Tibial nerve (tissue), 4 donors: Measurements from ENCODE around the gene ALDH4A1. TPM values are rescaled to one million over a fixed set of nuclear protein-coding genes. Genes with fewer than 3 reads are reported as not detected.
"Not testable (repeated sequence)": the region's sequence is repeated elsewhere in the genome, so short reads cannot be mapped to it uniquely, and the experiment has no call there.

ENCODE experiments used
- DNase-seq, 2 donors: peaks; one replicate each; pipeline ENCODE4 v3.0.0-alpha.2; 2019; ENCODE audit warnings: low spot score in 2 of 2
- H3K27ac ChIP-seq, 4 donors: fragments of 200-600 bp; sonication (generic) in 3 of 4; one replicate each; pipeline ENCODE4 v1.5.1; 2017 to 2019; ENCODE audit warnings: mild to moderate bottlenecking in 1 of 4
- H3K27me3 ChIP-seq, 2 donors: fragments of 200-600 bp; sonication (generic) in 1 of 2; one replicate each; pipeline versions ENCODE4 v1.5.1 to v1.6.0; 2017 to 2019
- H3K36me3 ChIP-seq, 3 donors: fragments of 200-600 bp; sonication (generic); one replicate each; pipeline ENCODE4 v1.5.1; 2018 to 2019
- H3K4me1 ChIP-seq, 4 donors: fragments of 200-600 bp; sonication (generic) in 3 of 4; one replicate each; pipeline ENCODE4 v1.5.1; 2017 to 2019
- H3K4me3 ChIP-seq, 4 donors: fragments of 200-600 bp; sonication (generic) in 3 of 4; one replicate each; pipeline ENCODE4 v1.5.1; 2017 to 2019; ENCODE audit warnings: mild to moderate bottlenecking in 1 of 4, moderate library complexity in 1 of 4
- H3K9me3 ChIP-seq, 4 donors: fragments of 200-600 bp; sonication (generic) in 3 of 4; one replicate each; pipeline ENCODE4 v1.5.1; 2017 to 2019
- CTCF ChIP-seq, 5 experiments: fragments of 200-600 bp in 3 of 5; fragments of 450-650 bp in 2 of 5; sonication (generic) in 3 of 5; IDR thresholded peaks; one replicate each; pipeline ENCODE4 v1.5.1; 2016 to 2019; ENCODE audit warnings: antibody characterized with exemption in 5 of 5, mild to moderate bottlenecking in 3 of 5, moderate library complexity in 2 of 5
- EP300 ChIP-seq, 2 donors: sonication (generic); formaldehyde crosslinking; IDR thresholded peaks; one replicate each; pipeline ENCODE4 v1.6.1; 2017; ENCODE audit warnings: antibody characterized with exemption in 2 of 2, mild to moderate bottlenecking in 1 of 2
- POLR2A ChIP-seq, 2 donors: fragments of 450-650 bp; IDR thresholded peaks; one replicate each; pipeline ENCODE4 v1.6.1; 2017; ENCODE audit warnings: antibody characterized with exemption in 2 of 2, mild to moderate bottlenecking in 2 of 2, moderate library complexity in 2 of 2
- WGBS, 2 donors: methylation state at CpG; one replicate each; pipeline ENCODE4 v1.1.5; 2018; 5-methylcytosine and 5-hydroxymethylcytosine counted together
- total RNA-seq, 4 donors: library from RNA; depleted of rRNA; stranded (reverse); fragments of >200 nt; gene quantifications; one replicate each; pipeline ENCODE4 v1.1.0, GENCODE V29; 2016

Gene ALDH4A1
- total RNA-seq, 4 donors from 2014 or later, result 31.2 to 42.0 (median 35.3) TPM

GRCh38 chr1:18854331-18855025, 47.9 kb downstream of the ALDH4A1 start:
- WGBS, 2 donors, result 90% methylated on average over 38 to 46 of the region's 49 CpGs
- no peaks in the 10 kb centered on the region for H3K4me1 ChIP-seq

GRCh38 chr1:18852501-18852900, 49.9 kb downstream of the ALDH4A1 start:
- 47 to 55% methylated on average over 5 to 6 of the region's 6 CpGs for WGBS, 2 donors
- H3K9me3 ChIP-seq, result peaks cover 0 to 4% (median 0%) of the 10 kb centered on the region in 4 donors
- H3K27me3 ChIP-seq, result peaks cover 0 to 9% of the 10 kb centered on the region in 2 donors
- H3K36me3 ChIP-seq, result no peaks in the 10 kb centered on the region
- H3K27ac ChIP-seq, result no peak overlapping the region
- DNase-seq, result no peak
- H3K4me3 ChIP-seq, result no peak overlapping the region
- TF ChIP-seq EP300 (IDR thresholded peaks at IDR 0.05) (no peak), POLR2A (IDR thresholded peaks at IDR 0.05) (no peak), CTCF (IDR thresholded peaks at IDR 0.05) (no peak)
- H3K4me1 ChIP-seq, result no peaks in the 10 kb centered on the region

More at GRCh38 chr1:18854331-18855025, 47.9 kb downstream of the ALDH4A1 start:
- H3K36me3 ChIP-seq, result no peaks in the 10 kb centered on the region
- no peaks in the 10 kb centered on the region for H3K9me3 ChIP-seq
- no peak overlapping the region for H3K4me3 ChIP-seq
- H3K27ac ChIP-seq, result no peak overlapping the region
- DNase-seq, result no peak
- peaks cover 0 to 9% of the 10 kb centered on the region in 2 donors for H3K27me3 ChIP-seq
- TF ChIP-seq POLR2A (IDR thresholded peaks at IDR 0.05) (no peak), CTCF (IDR thresholded peaks at IDR 0.05) (no peak), EP300 (IDR thresholded peaks at IDR 0.05) (no peak)

- 37 to 40% methylated on average over 11 of the region's 11 CpGs for WGBS, 2 donors
- Histone ChIP-seq H3K9me3 (peaks cover 0 to 14% (median 0%) of the 10 kb centered on the region in 4 donors), H3K4me3 (no peak overlapping the region), H3K27me3 (peaks cover 0 to 9% of the 10 kb centered on the region in 2 donors), H3K36me3 (no peaks in the 10 kb centered on the region), H3K27ac (no peak overlapping the region), H3K4me1 (no peaks in the 10 kb centered on the region)
- no peak for DNase-seq
- TF ChIP-seq CTCF (IDR thresholded peaks at IDR 0.05) (no peak), POLR2A (IDR thresholded peaks at IDR 0.05) (no peak), EP300 (IDR thresholded peaks at IDR 0.05) (no peak)
Observed at GRCh38 chr1:18849261-18849711, 53.1 kb downstream of the ALDH4A1 start.

GRCh38 chr1:18847723-18848122, 54.6 kb downstream of the ALDH4A1 start:
- H3K9me3 ChIP-seq, result peaks cover 0 to 16% (median 0%) of the 10 kb centered on the region in 4 donors
- 84 to 98% methylated on average over 2 of the region's 2 CpGs for WGBS, 2 donors
- not testable (repeated sequence) for H3K27me3 ChIP-seq, H3K4me1 ChIP-seq, H3K4me3 ChIP-seq, H3K27ac ChIP-seq, H3K36me3 ChIP-seq, DNase-seq

GRCh38 chr1:18840145-18840544, 62.2 kb downstream of the ALDH4A1 start:
- Histone ChIP-seq H3K4me1 (no peaks in the 10 kb centered on the region), H3K9me3 (peaks cover 0 to 20% (median 0%) of the 10 kb centered on the region in 4 donors), H3K36me3 (no peaks in the 10 kb centered on the region), H3K27me3 (no peaks in the 10 kb centered on the region), H3K27ac (no peak overlapping the region), H3K4me3 (no peak overlapping the region)
- no peak for DNase-seq
- 88 to 95% methylated on average over 16 to 17 of the region's 17 CpGs for WGBS, 2 donors
- TF ChIP-seq CTCF (IDR thresholded peaks at IDR 0.05) (no peak), POLR2A (IDR thresholded peaks at IDR 0.05) (no peak), EP300 (IDR thresholded peaks at IDR 0.05) (no peak)
